Stimulated activated CD8-positive, alpha-beta memory T cell treated with anti-CD3 and anti-CD28 coated beads, Interleukin-15, amount 100 ng/mL, for 48 hours (primary cell): ENCODE data around the gene FNDC5.
"Not testable (repeated sequence)": the region's sequence is repeated elsewhere in the genome, so short reads cannot be mapped to it uniquely, and the experiment has no call there.

Experiments
- DNase-seq, 2 donors: peaks; one replicate each; pipeline ENCODE4 v3.0.0-alpha.2; 2020; ENCODE audit warnings: low read depth in 2 of 2

Gene FNDC5

GRCh38 chr1:32870615-32871363 is at the start of gene FNDC5:
Gene FNDC5 (minus strand): TSS chr1:32870912.
- DNase-seq = no peak

GRCh38 chr1:32919811-32920733 is 49.4 kb upstream of the FNDC5 start:
- DNase-seq = no peak

GRCh38 chr1:32918179-32918578 is 47.5 kb upstream of the FNDC5 start:
- DNase-seq = no peak

- DNase-seq = no peak
Observed at GRCh38 chr1:32917521-32917920, 46.8 kb upstream of the FNDC5 start.

- DNase-seq = no peak
Observed at GRCh38 chr1:32915766-32916706, 45.3 kb upstream of the FNDC5 start.

GRCh38 chr1:32910319-32910718 is 39.6 kb upstream of the FNDC5 start:
- DNase-seq = no peak

GRCh38 chr1:32907435-32907834 is 36.7 kb upstream of the FNDC5 start:
- DNase-seq = no peak

GRCh38 chr1:32906654-32907053 is 35.9 kb upstream of the FNDC5 start:
- DNase-seq = no peak

GRCh38 chr1:32905588-32905987 is 34.9 kb upstream of the FNDC5 start:
- not testable (repeated sequence) for DNase-seq

GRCh38 chr1:32904797-32905196 is 34.1 kb upstream of the FNDC5 start:
- no peak for DNase-seq

- no peak for DNase-seq
Observed at GRCh38 chr1:32903991-32904785, 33.5 kb upstream of the FNDC5 start.

GRCh38 chr1:32902535-32902920 is 31.8 kb upstream of the FNDC5 start:
- no peak for DNase-seq

GRCh38 chr1:32901823-32902534 is 31.3 kb upstream of the FNDC5 start:
- DNase-seq = no peak

- no peak for DNase-seq
Observed at GRCh38 chr1:32900956-32901822, 30.5 kb upstream of the FNDC5 start, which contains the start of gene TMEM54. Gene TMEM54 (minus strand): TSS chr1:32901389. CDS start chr1:32901238, 151 bp downstream.

- DNase-seq = no peak
Observed at GRCh38 chr1:32900371-32900955, 29.8 kb upstream of the FNDC5 start.

- no peak for DNase-seq
Observed at GRCh38 chr1:32899586-32900296, 29.0 kb upstream of the FNDC5 start.

GRCh38 chr1:32898958-32899357 is 28.2 kb upstream of the FNDC5 start:
- DNase-seq = no peak

GRCh38 chr1:32898056-32898455 is 27.3 kb upstream of the FNDC5 start:
- no peak for DNase-seq
